ENCODE data around the gene SUSD4. TPM values are rescaled to one million over a fixed set of nuclear protein-coding genes. Genes with fewer than 3 reads are reported as not detected.

The SUSD4 gene
- total and polyA plus RNA-seq, 2 donors (not counting 3 experiments of a cell fraction or from before 2014, with no cell fraction given): not detected

DNA sequence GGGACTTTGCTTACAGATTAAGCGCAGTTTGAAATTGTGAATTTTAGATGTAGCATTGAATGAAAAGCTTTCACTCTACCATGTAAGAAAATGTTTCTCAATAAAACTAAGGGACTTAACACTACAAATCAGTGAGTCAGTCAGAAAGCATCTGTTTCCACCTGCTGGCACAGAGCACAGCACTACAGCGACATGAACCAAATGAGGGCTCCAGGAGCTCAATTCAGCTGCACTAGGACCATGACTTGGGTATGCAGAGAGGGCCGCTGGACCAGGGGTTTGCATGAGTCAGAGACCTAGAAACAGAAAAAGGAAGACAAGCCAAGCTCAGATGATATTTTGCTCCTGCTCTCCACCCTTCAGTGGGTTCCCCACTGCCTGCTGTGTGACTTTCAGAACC lies 5.2 kb downstream of the SUSD4 start:
- H3K9me3 ChIP-seq (replicated peaks; ENCODE audit: control insufficient read depth, insufficient read depth, low read length): no peaks in the 10 kb centered on the region
- no peaks in the 10 kb centered on the region for H4K20me1 ChIP-seq (replicated peaks; ENCODE audit: control insufficient read depth, extremely low read depth, insufficient read depth, low read length)
- no peak for FAIRE-seq
- H3K4me2 ChIP-seq (ENCODE audit: insufficient read depth, low read length): no peak overlapping the region
- intact Hi-C loops (cut with micrococcal nuclease): loop anchor here (5.0 kb wide), 1 partner anchor 127 kb away; no protein-coding TSS in a partner anchor
- TF ChIP-seq, protein P1, sequence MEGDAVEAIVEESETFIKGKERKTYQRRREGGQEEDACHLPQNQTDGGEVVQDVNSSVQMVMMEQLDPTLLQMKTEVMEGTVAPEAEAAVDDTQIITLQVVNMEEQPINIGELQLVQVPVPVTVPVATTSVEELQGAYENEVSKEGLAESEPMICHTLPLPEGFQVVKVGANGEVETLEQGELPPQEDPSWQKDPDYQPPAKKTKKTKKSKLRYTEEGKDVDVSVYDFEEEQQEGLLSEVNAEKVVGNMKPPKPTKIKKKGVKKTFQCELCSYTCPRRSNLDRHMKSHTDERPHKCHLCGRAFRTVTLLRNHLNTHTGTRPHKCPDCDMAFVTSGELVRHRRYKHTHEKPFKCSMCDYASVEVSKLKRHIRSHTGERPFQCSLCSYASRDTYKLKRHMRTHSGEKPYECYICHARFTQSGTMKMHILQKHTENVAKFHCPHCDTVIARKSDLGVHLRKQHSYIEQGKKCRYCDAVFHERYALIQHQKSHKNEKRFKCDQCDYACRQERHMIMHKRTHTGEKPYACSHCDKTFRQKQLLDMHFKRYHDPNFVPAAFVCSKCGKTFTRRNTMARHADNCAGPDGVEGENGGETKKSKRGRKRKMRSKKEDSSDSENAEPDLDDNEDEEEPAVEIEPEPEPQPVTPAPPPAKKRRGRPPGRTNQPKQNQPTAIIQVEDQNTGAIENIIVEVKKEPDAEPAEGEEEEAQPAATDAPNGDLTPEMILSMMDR (IDR thresholded peaks at IDR 0.05; ENCODE audit: extremely low read depth in 1 of 2, insufficient read depth in 1 of 2, low read depth in 1 of 2, low read length in 2 of 2): no peak
- TF ChIP-seq MYC (IDR thresholded peaks at IDR 0.05; ENCODE audit: low read depth, low read length) (no peak), POLR2A (IDR thresholded peaks at IDR 0.05; ENCODE audit: low read depth, low read length) (no peak), FOS (IDR thresholded peaks at IDR 0.05; ENCODE audit: borderline replicate concordance, insufficient read depth, low read length) (no peak), JUN (IDR thresholded peaks at IDR 0.05; ENCODE audit: borderline replicate concordance, insufficient read depth, insufficient read length, low read depth) (no peak)
- no peaks in the 10 kb centered on the region for H3K4me1 ChIP-seq (ENCODE audit: control insufficient read depth, extremely low read depth, insufficient read depth, low read length)
- no TSS peak for BruUV-seq (replicated peaks)
- H2AFZ ChIP-seq (ENCODE audit: low read depth, low read length): no peak overlapping the region
- POLR2A ChIA-PET: no interaction called here
- H3K4me3 ChIP-seq (replicated peaks in 1 of 3; ENCODE audit: insufficient read depth in 1 of 3, low read depth in 1 of 3, low read length in 3 of 3): no peak overlapping the region
- peaks cover 15 to 23% of the 10 kb centered on the region in 2 experiments for H3K27me3 ChIP-seq (ENCODE audit: control insufficient read depth in 2 of 2, insufficient read depth in 2 of 2, low read length in 2 of 2)
- no peaks in the 10 kb centered on the region for H3K9me1 ChIP-seq (replicated peaks; ENCODE audit: control insufficient read depth, extremely low read depth, insufficient read depth, low read length)
- no peak overlapping the region for H3K9ac ChIP-seq (replicated peaks; ENCODE audit: extremely low read depth, insufficient read depth, low read length)
- H3K36me3 ChIP-seq (ENCODE audit: control insufficient read depth in 2 of 2, extremely low read depth in 1 of 2, insufficient read depth in 2 of 2, low read length in 2 of 2): no peaks in the 10 kb centered on the region
- no peak overlapping the region for H3K27ac ChIP-seq (ENCODE audit: insufficient read depth, low read depth, low read length)
- dilution Hi-C loops (cut with MboI; ENCODE audit: extremely low pct_ligation_motif_present, low sequenced_read_pairs): no loop called here
- DNase-seq (ENCODE audit: low read depth, low spot score): no peak
- no peaks in the 10 kb centered on the region for H3K79me2 ChIP-seq (ENCODE audit: control insufficient read depth, insufficient read depth, low read length)
- CTCF ChIA-PET: interaction anchor here (1.5 to 1.7 kb wide), 3 partner anchors 9 to 225 kb away, joined by 3 to 9 read pairs (median 3); no protein-coding TSS in a partner anchor

DNA sequence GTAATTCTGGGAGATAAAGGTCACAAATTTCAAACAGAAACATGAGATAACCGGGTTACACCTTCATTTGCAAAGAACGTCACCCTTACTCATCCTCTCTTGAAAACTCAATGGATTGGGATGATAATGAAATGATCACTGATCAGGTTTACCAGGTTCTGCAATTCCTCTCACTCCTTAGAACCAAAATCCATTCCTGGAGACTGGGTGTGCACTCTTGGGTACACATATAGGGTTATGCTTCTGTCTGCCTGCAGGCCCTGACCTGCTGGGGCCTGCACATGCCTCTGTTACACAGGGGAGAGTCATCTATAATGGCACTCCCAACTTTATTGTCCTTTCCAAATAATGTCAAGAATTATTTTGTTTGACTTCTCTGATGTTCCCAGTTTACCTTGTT lies 8.3 kb downstream of the SUSD4 start:
- no peak overlapping the region for H3K4me3 ChIP-seq (replicated peaks in 1 of 3; ENCODE audit: insufficient read depth in 1 of 3, low read depth in 1 of 3, low read length in 3 of 3)
- no peak overlapping the region for H3K27ac ChIP-seq (ENCODE audit: insufficient read depth, low read depth, low read length)
- intact Hi-C loops (cut with micrococcal nuclease) (loop anchor here (5.0 kb wide), 1 partner anchor 123 kb away; no protein-coding TSS in a partner anchor), dilution Hi-C loops (cut with MboI; ENCODE audit: extremely low pct_ligation_motif_present, low sequenced_read_pairs) (no loop called here)
- no TSS peak for BruUV-seq (replicated peaks)
- no peaks in the 10 kb centered on the region for H3K79me2 ChIP-seq (ENCODE audit: control insufficient read depth, insufficient read depth, low read length)
- no peaks in the 10 kb centered on the region for H3K4me1 ChIP-seq (ENCODE audit: control insufficient read depth, extremely low read depth, insufficient read depth, low read length)
- peaks cover 0 to 2% of the 10 kb centered on the region in 2 experiments for H3K27me3 ChIP-seq (ENCODE audit: control insufficient read depth in 2 of 2, insufficient read depth in 2 of 2, low read length in 2 of 2)
- no peaks in the 10 kb centered on the region for H3K36me3 ChIP-seq (ENCODE audit: control insufficient read depth in 2 of 2, extremely low read depth in 1 of 2, insufficient read depth in 2 of 2, low read length in 2 of 2)
- H3K9me1 ChIP-seq (replicated peaks; ENCODE audit: control insufficient read depth, extremely low read depth, insufficient read depth, low read length): no peaks in the 10 kb centered on the region
- POLR2A ChIA-PET: no interaction called here
- H4K20me1 ChIP-seq (replicated peaks; ENCODE audit: control insufficient read depth, extremely low read depth, insufficient read depth, low read length): no peaks in the 10 kb centered on the region
- DNase-seq (ENCODE audit: low read depth, low spot score) (no peak), FAIRE-seq (no peak)
- no peak overlapping the region for H3K9ac ChIP-seq (replicated peaks; ENCODE audit: extremely low read depth, insufficient read depth, low read length)
- TF ChIP-seq, protein P2, sequence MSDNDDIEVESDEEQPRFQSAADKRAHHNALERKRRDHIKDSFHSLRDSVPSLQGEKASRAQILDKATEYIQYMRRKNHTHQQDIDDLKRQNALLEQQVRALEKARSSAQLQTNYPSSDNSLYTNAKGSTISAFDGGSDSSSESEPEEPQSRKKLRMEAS (IDR thresholded peaks at IDR 0.05; ENCODE audit: insufficient read depth, insufficient read length): no peak
- TF ChIP-seq, protein P1 (IDR thresholded peaks at IDR 0.05; ENCODE audit: extremely low read depth in 1 of 2, insufficient read depth in 1 of 2, low read depth in 1 of 2, low read length in 2 of 2): no peak
- TF ChIP-seq POLR2A (IDR thresholded peaks at IDR 0.05; ENCODE audit: low read depth, low read length): no peak
- TF ChIP-seq EZH2 (IDR thresholded peaks at IDR 0.05; ENCODE audit: borderline replicate concordance, low read depth, low read length, severe bottlenecking): no peak
- no peak for TF ChIP-seq FOS (IDR thresholded peaks at IDR 0.05; ENCODE audit: borderline replicate concordance, insufficient read depth, low read length)
- no peak for TF ChIP-seq JUN (IDR thresholded peaks at IDR 0.05; ENCODE audit: borderline replicate concordance, insufficient read depth, insufficient read length, low read depth)
- TF ChIP-seq MYC (IDR thresholded peaks at IDR 0.05; ENCODE audit: low read depth, low read length): no peak
- TF ChIP-seq GATA2 (IDR thresholded peaks at IDR 0.05; ENCODE audit: insufficient read depth, insufficient read length, low read depth, low read length): no peak
- no peak for TF ChIP-seq POLR2AphosphoS5 (IDR thresholded peaks at IDR 0.05; ENCODE audit: insufficient read depth, low read depth, low read length)
- H3K4me2 ChIP-seq (ENCODE audit: insufficient read depth, low read length): no peak overlapping the region
- no peak overlapping the region for H2AFZ ChIP-seq (ENCODE audit: low read depth, low read length)
- CTCF ChIA-PET: interaction anchor here (0.8 kb wide), 1 partner anchor 9 kb away, joined by 3 read pairs; no protein-coding TSS in a partner anchor
- no peaks in the 10 kb centered on the region for H3K9me3 ChIP-seq (replicated peaks; ENCODE audit: control insufficient read depth, insufficient read depth, low read length)
